Testis (tissue), 2 donors: ENCODE data around the gene FAM83C.

Source experiments
- CTCF ChIP-seq, 3 experiments: fragments of 450-650 bp in 2 of 3; fragments of 200-600 bp in 1 of 3; sonication (generic) in 1 of 3; IDR thresholded peaks; one replicate each; pipeline ENCODE4 v1.5.1; 2016 to 2019; ENCODE audit warnings: antibody characterized with exemption in 3 of 3, mild to moderate bottlenecking in 2 of 3, moderate library complexity in 1 of 3
- POLR2A ChIP-seq: fragments of 450-650 bp; IDR thresholded peaks from one replicate; pipeline ENCODE4 v1.6.1; 2017; ENCODE audit warnings: antibody characterized with exemption, mild to moderate bottlenecking, moderate library complexity

DNA sequence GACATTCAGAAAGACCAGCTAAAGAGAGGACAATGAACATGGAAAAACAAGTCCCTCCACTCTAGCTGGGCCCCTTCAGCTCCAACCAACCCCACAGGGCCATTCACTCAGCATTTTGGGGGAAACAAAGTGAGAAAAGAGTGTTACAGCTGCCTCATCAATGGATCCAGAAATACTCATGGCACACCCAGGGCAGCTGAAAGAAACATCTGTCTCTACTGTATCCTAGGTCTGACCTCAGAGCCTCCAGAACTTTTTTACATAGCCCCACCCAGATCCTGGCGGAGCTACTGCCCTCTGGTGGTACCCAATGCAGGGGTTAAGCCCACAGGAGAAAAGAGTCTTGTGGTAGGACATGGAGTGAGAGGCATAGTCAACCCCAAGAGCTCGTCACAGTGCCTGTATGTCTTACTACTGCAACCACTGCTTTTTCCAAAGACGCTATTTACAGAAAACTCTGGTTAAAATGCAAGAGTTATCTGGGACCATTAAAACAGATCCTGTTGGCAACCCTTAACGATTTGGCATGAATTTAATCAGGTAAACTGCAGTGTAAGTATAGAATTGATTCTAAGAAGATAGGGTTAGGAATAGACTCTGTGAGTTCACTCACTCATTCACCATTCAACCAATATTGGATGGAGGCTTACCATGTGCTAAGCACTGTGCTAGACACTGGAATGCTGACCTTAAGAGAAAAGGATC, 37.4 kb upstream of the FAM83C start:
- TF ChIP-seq CTCF (IDR thresholded peaks at IDR 0.05) (peak in 1 of 3 experiments; percentile 17), POLR2A (no peak)
